NCI-H1417 (cell line): ENCODE measurements around the gene RFK.
"Not testable (repeated sequence)": the region's sequence is repeated elsewhere in the genome, so short reads cannot be mapped to it uniquely, and the experiment has no call there.

Experiments
- DNase-seq, 3 experiments: peaks; one replicate each; lab custom pipeline; 2025; lab: John Stamatoyannopoulos, UW

The RFK gene

GRCh38 chr9:76394195-76394959 is at the start of gene RFK:
RFK (minus strand) TSS chr9:76394426; CDS start chr9:76394171, 255 bp downstream.
- DNase-seq: peak; percentile 82 to 98 (median 97)

GRCh38 chr9:76443887-76444286 is 49.7 kb upstream of the RFK start:
- no peak for DNase-seq

- DNase-seq: no peak
Measured at GRCh38 chr9:76441551-76442322, 47.5 kb upstream of the RFK start.

DNA sequence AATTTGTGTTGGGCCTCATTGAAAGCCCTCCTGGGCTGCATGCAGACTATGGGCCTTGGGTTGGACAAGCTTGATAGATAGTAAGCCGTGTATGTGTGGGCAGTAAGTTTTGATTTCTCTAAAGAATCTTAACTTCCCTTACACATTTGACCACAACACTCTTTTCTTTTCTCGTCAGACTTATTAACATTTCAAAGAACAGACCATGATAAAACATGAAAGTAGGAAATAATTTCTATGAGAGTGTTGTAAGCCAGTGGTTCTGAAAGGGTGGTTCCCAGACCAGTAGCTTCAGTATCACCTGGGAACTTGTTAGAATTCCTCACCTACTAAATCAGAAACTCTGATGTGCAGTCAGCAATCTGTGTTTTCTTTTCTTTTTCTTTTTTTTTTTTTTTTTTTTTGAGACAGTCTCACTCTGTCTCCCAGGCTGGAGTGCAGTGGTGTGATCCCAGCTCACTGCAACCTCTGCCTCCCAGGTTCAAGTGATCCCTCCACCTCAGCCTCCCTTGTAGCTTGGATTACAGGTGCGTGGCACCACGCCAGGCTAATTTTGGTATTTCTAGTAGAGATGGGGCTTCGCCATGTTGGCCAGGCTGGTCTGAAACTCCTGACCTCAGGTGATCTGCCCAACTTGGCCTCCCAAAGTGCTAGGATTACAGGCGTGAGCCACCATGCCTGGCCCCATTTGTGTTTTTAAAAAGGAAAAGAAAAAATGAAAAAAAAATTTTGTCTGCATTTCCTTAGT is 44.8 kb upstream of the RFK start:
- DNase-seq: no peak

GRCh38 chr9:76437017-76437699 is 42.9 kb upstream of the RFK start:
- DNase-seq: not testable (repeated sequence)

GRCh38 chr9:76434897-76435296 is 40.7 kb upstream of the RFK start:
- DNase-seq: not testable (repeated sequence)

DNA sequence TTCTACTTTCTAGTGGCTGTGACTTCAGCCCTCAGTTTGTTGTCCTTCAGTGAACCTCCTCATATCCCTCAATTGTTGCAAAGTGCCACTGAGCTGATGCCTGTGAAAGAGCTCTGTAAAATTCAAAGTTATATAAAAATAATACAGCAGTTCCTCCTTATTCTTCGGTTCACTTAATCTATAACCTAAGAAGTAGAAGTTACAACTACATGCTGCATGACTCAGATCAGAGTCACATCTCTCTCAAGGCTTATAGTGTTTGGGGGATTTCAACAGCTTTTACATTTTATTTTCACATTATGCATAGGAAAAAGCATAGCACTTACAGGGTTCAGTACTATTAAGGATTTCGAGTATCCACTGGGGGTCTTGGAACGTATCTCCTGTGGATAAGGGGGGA is 39.6 kb upstream of the RFK start:
- no peak for DNase-seq

GRCh38 chr9:76433406-76433805 is 39.2 kb upstream of the RFK start:
- no peak for DNase-seq

DNA sequence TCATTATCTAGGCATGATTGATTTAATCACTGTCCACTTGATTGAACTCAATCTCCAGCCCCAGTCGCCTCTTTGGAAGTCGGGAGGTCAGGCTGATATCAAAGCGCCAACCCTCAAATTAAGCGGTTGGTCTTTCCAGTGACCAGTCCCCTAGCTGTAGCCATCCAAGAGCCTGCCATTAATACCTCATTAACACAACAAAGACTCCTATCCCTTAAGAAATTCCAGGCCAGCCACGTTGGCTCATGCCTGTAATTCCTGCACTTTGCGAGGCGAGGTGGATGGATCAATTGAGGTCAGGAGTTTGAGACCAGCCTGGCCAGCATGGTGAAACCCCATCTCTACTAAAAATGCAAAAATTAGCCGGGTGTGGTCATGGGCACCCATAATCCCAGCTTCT is 37.4 kb upstream of the RFK start:
- DNase-seq: no peak

GRCh38 chr9:76426807-76427419 is 32.7 kb upstream of the RFK start:
- DNase-seq: no peak

DNA sequence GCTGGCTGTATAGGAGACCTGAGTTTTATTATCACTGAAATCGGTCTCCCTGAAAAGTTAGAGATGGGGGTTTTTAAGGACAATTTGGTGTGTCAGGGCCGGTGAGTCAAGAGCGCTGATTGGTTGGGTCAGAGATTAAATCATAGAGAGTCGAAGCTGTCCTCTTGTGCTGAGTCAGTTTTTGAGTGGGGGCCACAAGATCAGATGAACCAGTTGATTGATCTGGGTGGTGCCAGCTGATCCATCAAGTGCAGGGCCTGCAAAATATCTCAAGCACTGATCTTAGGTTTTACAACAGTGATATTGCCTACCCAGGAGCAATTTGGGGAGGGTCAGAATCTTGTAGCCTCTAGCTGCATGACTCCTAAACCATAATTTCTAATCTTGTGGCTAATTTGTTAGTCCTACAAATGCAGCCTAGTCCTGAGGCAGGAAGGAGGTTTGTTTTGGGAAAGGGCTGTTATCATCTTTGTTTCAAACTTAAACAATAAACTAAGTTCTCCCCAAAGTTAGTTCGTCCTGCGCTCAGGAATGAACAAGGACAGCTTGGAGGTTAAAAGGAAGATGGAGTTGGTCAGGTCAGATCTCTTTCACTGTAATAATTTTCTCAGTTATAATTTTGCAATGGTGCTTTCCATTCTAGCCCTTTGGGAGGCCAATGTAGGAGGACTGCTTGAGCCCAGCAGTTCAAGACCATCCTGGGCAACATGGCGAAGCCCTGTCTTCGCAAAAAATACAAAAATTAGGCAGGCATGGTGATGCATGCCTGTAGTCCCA is 31.6 kb upstream of the RFK start:
- DNase-seq: no peak

- DNase-seq: no peak
Measured at GRCh38 chr9:76424491-76424890, 30.3 kb upstream of the RFK start.

- peak in 1 of 3 experiments; percentile 27 for DNase-seq
Measured at GRCh38 chr9:76423216-76424177, 29.3 kb upstream of the RFK start.

- DNase-seq: peak in 2 of 3 experiments; percentile 16 to 22
Measured at GRCh38 chr9:76419782-76420380, 25.7 kb upstream of the RFK start.

- no peak for DNase-seq
Measured at GRCh38 chr9:76417394-76417793, 23.2 kb upstream of the RFK start.

DNA sequence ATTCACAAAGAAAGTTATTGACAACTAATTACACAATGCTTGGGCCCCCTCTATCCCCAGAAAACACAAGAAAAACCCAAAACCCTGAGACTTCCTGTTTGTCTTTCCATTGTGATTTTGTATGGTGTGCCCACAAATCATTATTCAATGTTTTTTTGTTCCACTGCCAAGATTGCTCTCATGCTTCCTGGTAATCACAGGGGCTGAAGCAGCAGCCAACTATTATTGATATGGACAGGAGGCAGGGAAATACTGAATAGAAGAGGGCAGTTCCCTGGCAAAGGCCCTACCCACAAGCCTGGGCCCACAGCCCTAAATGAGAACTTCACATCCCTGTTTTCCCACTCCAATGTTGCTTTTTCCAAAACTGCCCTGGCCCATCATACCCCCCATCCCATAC is 21.5 kb upstream of the RFK start:
- DNase-seq: peak in 2 of 3 experiments; percentile 13 to 53

DNA sequence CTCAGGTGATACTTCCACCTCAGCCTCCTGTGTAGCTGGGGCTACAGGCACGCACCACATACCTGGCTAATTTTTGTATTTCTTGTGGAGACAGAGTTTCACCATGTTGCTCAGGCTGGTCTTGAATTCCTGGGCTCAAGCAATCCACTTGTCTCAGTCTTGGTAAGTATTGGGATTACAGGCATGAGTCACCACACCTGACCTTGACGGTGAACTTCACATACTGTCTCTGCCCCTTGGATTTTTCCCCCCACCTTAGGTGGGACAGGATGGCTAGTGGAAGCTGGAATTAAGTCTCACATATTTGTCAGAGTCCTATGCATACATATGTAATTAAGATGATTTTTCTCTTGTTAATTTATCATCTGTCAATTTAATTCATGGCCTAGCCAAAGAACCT is 20.9 kb upstream of the RFK start:
- no peak for DNase-seq

GRCh38 chr9:76414661-76415060 is 20.4 kb upstream of the RFK start:
- no peak for DNase-seq

DNA sequence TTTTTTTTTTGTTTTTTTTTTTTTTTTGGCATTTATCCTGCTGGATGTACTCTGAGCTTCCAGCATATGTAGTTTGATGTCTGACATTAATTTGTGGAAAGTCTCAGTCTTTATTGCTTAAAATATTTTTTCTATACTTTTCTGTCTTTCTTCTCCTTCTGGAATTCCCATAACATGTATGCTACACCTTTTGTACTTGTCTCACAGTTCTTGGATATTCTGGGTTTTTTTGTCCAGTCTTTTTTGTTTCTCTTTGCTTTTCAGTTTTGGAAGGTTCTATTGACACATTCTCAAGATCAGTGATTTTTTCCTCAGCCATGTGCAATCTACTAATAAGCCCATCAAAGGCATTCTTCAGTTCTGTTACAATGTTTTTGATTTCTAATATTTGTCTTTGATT is 19.4 kb upstream of the RFK start:
- DNase-seq: no peak
